H9 (cell line): ENCODE data around the gene SLC4A7. TPM values are rescaled to one million over a fixed set of nuclear protein-coding genes. Genes with fewer than 3 reads are reported as not detected.

Experiments used
- DNase-seq: peaks from one replicate; pipeline ENCODE4 v3.0.0-alpha.2; 2017
- H2AFZ ChIP-seq: one replicate; pipeline ENCODE4 v1.6.1; 2013; ENCODE audit warnings: mild to moderate bottlenecking, low read length, control low read depth, moderate library complexity
- H2AK5ac ChIP-seq: 2 replicates; pipeline ENCODE4 v1.6.1; 2013; ENCODE audit warnings: low read length, control low read depth, mixed read lengths; ENCODE audit not compliant: insufficient read length
- H2BK120ac ChIP-seq: one replicate; pipeline ENCODE4 v1.6.1; 2013; ENCODE audit warnings: low read depth, mild to moderate bottlenecking, low read length, control low read depth, inconsistent platforms; ENCODE audit not compliant: poor library complexity, severe bottlenecking
- H2BK12ac ChIP-seq: 2 replicates; pipeline ENCODE4 v1.6.1; 2013; ENCODE audit warnings: low read length, control low read depth, mixed read lengths, low read depth; ENCODE audit not compliant: insufficient read length
- H2BK15ac ChIP-seq: 2 replicates; pipeline ENCODE4 v1.6.1; 2013; ENCODE audit warnings: low read depth, low read length, control low read depth
- H2BK20ac ChIP-seq: one replicate; pipeline ENCODE4 v1.6.1; 2013; ENCODE audit warnings: low read depth, mild to moderate bottlenecking, low read length, control low read depth, inconsistent platforms; ENCODE audit not compliant: poor library complexity, severe bottlenecking
- H2BK5ac ChIP-seq: 2 replicates; pipeline ENCODE4 v1.6.1; 2013; ENCODE audit warnings: low read length, control low read depth, mixed read lengths; ENCODE audit not compliant: insufficient read length
- H3K14ac ChIP-seq: 2 replicates; pipeline ENCODE4 v1.6.1; 2013; ENCODE audit warnings: low read length, control low read depth; ENCODE audit not compliant: insufficient read depth
- H3K18ac ChIP-seq: 2 replicates; pipeline ENCODE4 v1.6.1; 2013; ENCODE audit warnings: low read depth, mild to moderate bottlenecking, mixed read lengths, low read length, control low read depth; ENCODE audit not compliant: insufficient read length
- H3K23ac ChIP-seq: 2 replicates; pipeline ENCODE4 v1.6.1; 2013; ENCODE audit warnings: low read length, control low read depth, mixed read lengths, low read depth; ENCODE audit not compliant: insufficient read length
- H3K23me2 ChIP-seq: 2 replicates; pipeline ENCODE4 v1.6.1; 2013; ENCODE audit warnings: low read depth, mild to moderate bottlenecking, mixed read lengths, low read length, control low read depth; ENCODE audit not compliant: insufficient read length, poor library complexity, severe bottlenecking
- H3K27ac ChIP-seq: 2 replicates; pipeline ENCODE4 v1.5.1; 2013; ENCODE audit warnings: low read length, control low read depth, mixed read lengths, low read depth; ENCODE audit not compliant: insufficient read length
- H3K27me3 ChIP-seq: 2 replicates; pipeline ENCODE4 v1.6.1; 2013; ENCODE audit warnings: low read length, control low read depth, inconsistent platforms; ENCODE audit not compliant: insufficient read depth
- H3K4ac ChIP-seq: 2 replicates; pipeline ENCODE4 v1.6.1; 2013; ENCODE audit warnings: low read depth, mild to moderate bottlenecking, control low read depth, inconsistent platforms, low read length, moderate library complexity
- H3K4me1 ChIP-seq: 2 replicates; pipeline ENCODE4 v1.6.1; 2013; ENCODE audit warnings: low read length, control low read depth, inconsistent platforms; ENCODE audit not compliant: insufficient read depth
- H3K4me2 ChIP-seq: 2 replicates; pipeline ENCODE4 v1.6.1; 2013; ENCODE audit warnings: low read length, control low read depth, mixed read lengths; ENCODE audit not compliant: insufficient read length, insufficient read depth
- H3K56ac ChIP-seq: 2 replicates; pipeline ENCODE4 v1.6.1; 2013; ENCODE audit warnings: low read depth, mild to moderate bottlenecking, mixed read lengths, low read length, control low read depth; ENCODE audit not compliant: insufficient read length
- H3K79me1 ChIP-seq: 2 replicates; pipeline ENCODE4 v1.6.1; 2013; ENCODE audit warnings: low read depth, mild to moderate bottlenecking, moderate library complexity, low read length, control low read depth, inconsistent platforms; ENCODE audit not compliant: insufficient read depth, poor library complexity, severe bottlenecking
- H3K79me2 ChIP-seq: 2 replicates; pipeline ENCODE4 v1.6.1; 2013; ENCODE audit warnings: low read length, control low read depth, inconsistent platforms; ENCODE audit not compliant: insufficient read depth
- H3K9ac ChIP-seq: 2 replicates; pipeline ENCODE4 v1.6.1; 2013; ENCODE audit warnings: low read length, control low read depth, mixed read lengths; ENCODE audit not compliant: insufficient read length; ENCODE audit errors: extremely low read depth
- H3K9me3 ChIP-seq: one replicate; pipeline ENCODE4 v1.6.1; 2013; ENCODE audit warnings: low read depth, low read length, inconsistent platforms; ENCODE audit not compliant: control insufficient read depth
- H3T11ph ChIP-seq: one replicate; pipeline ENCODE4 v1.6.1; 2013; ENCODE audit warnings: mild to moderate bottlenecking, low read length, control low read depth, inconsistent platforms
- H4K20me1 ChIP-seq: one replicate; pipeline ENCODE4 v1.6.1; 2013; ENCODE audit not compliant: control insufficient read depth, insufficient read length, insufficient read depth
- H4K5ac ChIP-seq: 2 replicates; pipeline ENCODE4 v1.6.1; 2013; ENCODE audit warnings: low read depth, mild to moderate bottlenecking, mixed read lengths, low read length, control low read depth; ENCODE audit not compliant: insufficient read length
- H4K8ac ChIP-seq: replicated peaks from 2 replicates; pipeline ENCODE4 v1.6.1; 2013; ENCODE audit warnings: low read length, control low read depth, mixed read lengths, low read depth; ENCODE audit not compliant: insufficient read length
- H4K91ac ChIP-seq: 2 replicates; pipeline ENCODE4 v1.6.1; 2013; ENCODE audit warnings: low read depth, mild to moderate bottlenecking, moderate library complexity, mixed read lengths, low read length, control low read depth; ENCODE audit not compliant: insufficient read length
- H3K27ac Mint-ChIP-seq, 3 experiments: 2 replicates in 2 of 3; 3 replicates in 1 of 3; pipeline ENCODE4 v1.8.0; 2020 to 2021; ENCODE audit warnings: mixed read lengths in 3 of 3, mild to moderate bottlenecking in 1 of 3, moderate library complexity in 1 of 3
- H3K27me3 Mint-ChIP-seq: 2 replicates; pipeline ENCODE4 v1.8.0; 2021; ENCODE audit warnings: low read depth, mild to moderate bottlenecking, moderate library complexity, mixed read lengths
- H3K36me3 Mint-ChIP-seq, 3 experiments: 2 replicates in 2 of 3; 3 replicates in 1 of 3; pipeline ENCODE4 v1.8.0; 2020 to 2021; ENCODE audit warnings: low read depth in 3 of 3, mixed read lengths in 3 of 3; ENCODE audit not compliant: insufficient read depth in 1 of 3
- H3K4me1 Mint-ChIP-seq, 2 experiments: 2 replicates each; pipeline ENCODE4 v1.8.0; 2020; ENCODE audit warnings: mixed read lengths in 2 of 2
- H3K4me3 Mint-ChIP-seq, 2 experiments: 2 replicates in 1 of 2; 3 replicates in 1 of 2; pipeline ENCODE4 v1.8.0; 2020 to 2021; ENCODE audit warnings: mild to moderate bottlenecking in 2 of 2, mixed read lengths in 2 of 2, moderate library complexity in 1 of 2
- H3K9me3 Mint-ChIP-seq, 2 experiments: 2 replicates in 1 of 2; 3 replicates in 1 of 2; pipeline ENCODE4 v1.8.0; 2020; ENCODE audit warnings: mild to moderate bottlenecking in 2 of 2, mixed read lengths in 2 of 2, moderate library complexity in 1 of 2
- WGBS: extraction: QIAGEN DNeasy Blood & Tissue Kit; methylation state at CpG from one replicate; pipeline ENCODE4 v1.1.7; 2013; ENCODE audit warnings: missing lambda C conversion rate, low lambda C conversion rate, mixed read lengths; ENCODE audit not compliant: insufficient read length; ENCODE audit errors: extremely low coverage; 5-methylcytosine and 5-hydroxymethylcytosine counted together
- total RNA-seq: library from RNA; stranded (reverse); gene quantifications from 2 replicates; pipeline ENCODE4 v1.2.1, GENCODE V29; 2021
- TF ChIP-seq, protein P1 (sequence below): fragments of 200-600 bp; sonication (generic); conservative IDR thresholded peaks from 3 replicates; pipeline ENCODE4 v1.8.0; 2021; ENCODE audit warnings: antibody characterized with exemption, mild to moderate bottlenecking

The SLC4A7 gene
- total RNA-seq, 1 experiment from 2014 or later, result 46.1 TPM

DNA sequence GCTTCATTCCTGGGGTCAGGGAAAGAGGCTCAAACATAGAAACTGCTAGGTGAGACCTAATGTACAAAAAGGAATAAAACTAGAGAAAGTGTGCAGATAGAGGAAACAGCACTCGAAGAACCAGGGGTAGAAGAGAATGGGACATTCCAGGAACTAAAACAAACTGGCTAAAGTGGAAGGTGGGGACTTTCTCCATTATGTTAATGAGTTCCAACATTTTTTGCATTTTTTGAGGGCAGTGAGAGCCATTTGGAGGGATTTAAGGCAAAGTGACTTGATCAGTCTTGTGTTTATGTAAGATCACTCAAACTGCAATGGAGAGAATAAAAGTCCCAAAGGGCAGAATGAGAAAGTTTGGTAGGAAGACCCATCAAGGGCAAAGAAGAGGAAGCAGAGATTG lies 20.6 kb upstream of the SLC4A7 start:
- no peaks in the 10 kb centered on the region for H4K20me1 ChIP-seq

More for the DNA sequence above, 20.6 kb upstream of the SLC4A7 start:
- Histone ChIP-seq H3K27me3 (no peaks in the 10 kb centered on the region), H2BK5ac (no peak overlapping the region), H2AK5ac (no peak overlapping the region), H2AFZ (no peak overlapping the region), H3K14ac (no peak overlapping the region), H2BK20ac (no peak overlapping the region), H2BK120ac (no peak overlapping the region), H3K9ac (no peak overlapping the region), H3K79me2 (no peaks in the 10 kb centered on the region), H4K8ac (no peak overlapping the region), H3K23ac (no peak overlapping the region), H3K9me3 (no peaks in the 10 kb centered on the region), H4K5ac (no peak overlapping the region), H4K91ac (no peak overlapping the region), H3K79me1 (no peaks in the 10 kb centered on the region), H3K4me1 (peaks cover 8% of the 10 kb centered on the region), H3K4me2 (no peak overlapping the region), H3K23me2 (no peaks in the 10 kb centered on the region), H2BK12ac (no peak overlapping the region), H3K4ac (no peak overlapping the region), H3K18ac (no peak overlapping the region), H3T11ph (no peak overlapping the region), H2BK15ac (no peak overlapping the region), H3K27ac (no peak overlapping the region), H3K56ac (no peak overlapping the region)
- Mint-ChIP-seq H3K36me3 (no peaks in the 10 kb centered on the region), H3K4me1 (peaks cover 9 to 19% of the 10 kb centered on the region in 2 experiments), H3K27ac (peak overlapping the region in 1 of 3 experiments; percentile 4; a peak in 1 of 7 replicates), H3K9me3 (peaks cover 0 to 2% of the 10 kb centered on the region in 2 experiments; a peak in 2 of 5 replicates), H3K27me3 (no peaks in the 10 kb centered on the region), H3K4me3 (no peak overlapping the region)
- no CpG with 5 or more reads among the region's 1 CpG for WGBS
- TF ChIP-seq, protein P1, sequence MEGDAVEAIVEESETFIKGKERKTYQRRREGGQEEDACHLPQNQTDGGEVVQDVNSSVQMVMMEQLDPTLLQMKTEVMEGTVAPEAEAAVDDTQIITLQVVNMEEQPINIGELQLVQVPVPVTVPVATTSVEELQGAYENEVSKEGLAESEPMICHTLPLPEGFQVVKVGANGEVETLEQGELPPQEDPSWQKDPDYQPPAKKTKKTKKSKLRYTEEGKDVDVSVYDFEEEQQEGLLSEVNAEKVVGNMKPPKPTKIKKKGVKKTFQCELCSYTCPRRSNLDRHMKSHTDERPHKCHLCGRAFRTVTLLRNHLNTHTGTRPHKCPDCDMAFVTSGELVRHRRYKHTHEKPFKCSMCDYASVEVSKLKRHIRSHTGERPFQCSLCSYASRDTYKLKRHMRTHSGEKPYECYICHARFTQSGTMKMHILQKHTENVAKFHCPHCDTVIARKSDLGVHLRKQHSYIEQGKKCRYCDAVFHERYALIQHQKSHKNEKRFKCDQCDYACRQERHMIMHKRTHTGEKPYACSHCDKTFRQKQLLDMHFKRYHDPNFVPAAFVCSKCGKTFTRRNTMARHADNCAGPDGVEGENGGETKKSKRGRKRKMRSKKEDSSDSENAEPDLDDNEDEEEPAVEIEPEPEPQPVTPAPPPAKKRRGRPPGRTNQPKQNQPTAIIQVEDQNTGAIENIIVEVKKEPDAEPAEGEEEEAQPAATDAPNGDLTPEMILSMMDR, result no peak
- no peak for DNase-seq
